Activated naive CD8-positive, alpha-beta T cell treated with anti-CD3 and anti-CD28 coated beads, Interleukin-2, amount 50 U/mL, for 16 hours (primary cell): Measurements from ENCODE around the gene ITGA7.

Source experiments
- DNase-seq: peaks from one replicate; pipeline ENCODE4 v3.0.0-alpha.2; 2020; ENCODE audit warnings: low read depth, low spot score

The ITGA7 gene

DNA sequence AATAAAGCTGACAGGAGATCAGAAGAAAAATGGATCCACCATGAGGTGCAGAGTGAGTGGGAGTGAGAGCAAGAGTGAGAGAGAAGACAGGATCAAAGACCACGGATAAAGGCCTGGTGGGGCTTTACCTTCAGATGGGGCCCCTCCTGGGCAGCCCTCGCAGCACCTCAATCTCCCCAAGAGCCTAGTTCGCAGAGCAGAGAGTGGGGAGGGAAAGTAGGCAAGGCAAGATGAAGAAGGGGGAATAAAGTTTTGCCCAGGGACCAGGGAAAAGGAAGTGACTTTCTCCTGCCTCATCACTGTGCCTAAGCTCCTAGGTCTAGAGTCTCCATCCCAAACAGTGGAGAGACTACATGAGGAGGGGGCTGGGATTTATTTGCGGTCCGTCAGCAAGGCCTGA, 60.7 kb downstream of the ITGA7 start:
- DNase-seq: no peak

DNA sequence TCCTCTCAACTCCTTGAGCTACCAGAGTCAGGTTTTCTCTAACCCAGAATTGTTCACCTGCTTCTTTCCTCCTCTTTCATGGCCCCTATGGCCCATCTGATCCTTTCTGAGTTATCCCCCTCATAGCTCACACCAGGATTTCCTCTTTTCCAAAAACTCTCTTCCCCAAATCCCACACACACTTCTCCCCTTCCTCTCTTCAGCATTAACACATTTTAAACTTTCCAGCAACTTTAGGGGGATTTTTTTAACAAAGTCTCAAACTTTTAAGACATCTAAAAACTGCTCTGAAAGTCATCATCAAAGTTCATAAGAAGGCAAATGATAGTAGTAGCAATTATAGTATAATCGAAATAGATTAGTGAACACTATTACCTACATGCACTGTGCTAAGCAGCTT, 63.1 kb downstream of the ITGA7 start:
- DNase-seq: no peak

DNA sequence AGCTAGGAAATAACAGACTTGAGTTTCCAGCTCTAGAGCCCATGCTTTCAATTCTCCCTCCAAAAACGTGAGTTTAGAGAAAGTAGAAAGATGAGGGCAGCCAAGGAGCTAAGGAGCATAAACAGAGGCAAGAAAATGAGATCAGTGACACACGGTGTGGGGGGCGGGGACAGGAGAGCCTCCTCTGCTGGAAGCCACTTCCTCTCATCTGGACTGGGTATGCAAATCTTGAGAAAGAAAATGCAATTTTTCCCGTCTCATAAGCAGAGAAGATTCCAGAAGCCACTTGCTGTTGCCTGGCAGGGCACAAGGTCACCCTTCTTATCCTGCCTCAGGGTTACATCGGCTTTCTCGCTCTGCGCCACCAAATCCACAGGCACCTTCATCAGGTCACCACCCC, 65.0 kb downstream of the ITGA7 start:
- no peak for DNase-seq

DNA sequence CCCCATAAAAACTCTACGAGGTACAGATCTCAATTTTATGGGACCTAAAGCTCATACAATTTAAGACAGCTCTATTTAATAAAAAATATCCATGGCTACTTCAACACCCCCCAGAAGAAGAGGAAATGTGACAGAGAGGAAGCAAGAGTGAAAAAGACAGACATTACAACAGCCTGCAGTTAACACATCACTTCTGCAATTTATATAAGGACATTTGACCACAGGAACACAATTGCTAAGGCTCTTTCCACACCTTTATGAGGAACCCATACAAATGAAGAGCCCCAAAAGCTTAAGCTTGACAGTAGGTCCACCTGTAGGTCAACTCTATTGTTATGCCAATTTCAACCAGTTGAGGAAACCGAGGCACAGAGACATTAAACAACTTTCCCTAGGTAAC, 65.4 kb downstream of the ITGA7 start:
- no peak for DNase-seq

DNA sequence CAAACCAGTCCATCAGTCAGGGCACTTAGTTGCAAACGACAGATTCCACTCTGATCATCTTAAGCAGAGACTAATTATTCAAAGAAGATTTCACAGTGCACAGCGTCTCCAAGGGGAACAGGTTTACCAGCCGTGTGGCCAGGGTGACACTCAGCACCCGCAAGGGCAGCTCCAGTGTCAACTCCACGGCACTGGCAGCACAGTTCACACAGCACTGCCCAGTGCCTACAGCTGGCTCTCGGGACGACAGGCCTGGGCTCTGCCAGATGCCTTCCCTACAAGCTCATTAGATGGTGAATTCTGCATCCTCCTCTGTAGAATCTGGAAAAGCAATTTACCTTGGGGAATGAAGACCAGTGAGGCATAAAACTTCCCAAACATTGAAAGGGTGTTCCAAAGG, 66.1 kb downstream of the ITGA7 start:
- no peak for DNase-seq

DNA sequence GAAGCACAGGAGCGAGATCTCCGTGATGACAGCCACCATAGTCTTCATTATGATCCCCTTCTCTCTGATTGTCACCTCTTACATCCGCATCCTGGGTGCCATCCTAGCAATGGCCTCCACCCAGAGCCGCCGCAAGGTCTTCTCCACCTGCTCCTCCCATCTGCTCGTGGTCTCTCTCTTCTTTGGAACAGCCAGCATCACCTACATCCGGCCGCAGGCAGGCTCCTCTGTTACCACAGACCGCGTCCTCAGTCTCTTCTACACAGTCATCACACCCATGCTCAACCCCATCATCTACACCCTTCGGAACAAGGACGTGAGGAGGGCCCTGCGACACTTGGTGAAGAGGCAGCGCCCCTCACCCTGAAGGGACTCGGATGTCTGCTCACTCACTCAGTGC, 70.2 kb downstream of the ITGA7 start:
- no peak for DNase-seq

DNA sequence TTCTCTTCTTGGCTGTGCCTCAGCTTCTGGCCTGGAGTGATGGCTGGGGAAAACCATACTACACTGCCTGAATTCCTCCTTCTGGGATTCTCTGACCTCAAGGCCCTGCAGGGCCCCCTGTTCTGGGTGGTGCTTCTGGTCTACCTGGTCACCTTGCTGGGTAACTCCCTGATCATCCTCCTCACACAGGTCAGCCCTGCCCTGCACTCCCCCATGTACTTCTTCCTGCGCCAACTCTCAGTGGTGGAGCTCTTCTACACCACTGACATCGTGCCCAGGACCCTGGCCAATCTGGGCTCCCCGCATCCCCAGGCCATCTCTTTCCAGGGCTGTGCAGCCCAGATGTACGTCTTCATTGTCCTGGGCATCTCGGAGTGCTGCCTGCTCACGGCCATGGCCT, 70.9 kb downstream of the ITGA7 start, which contains the start of gene OR10P1:
TSS of gene OR10P1 (plus strand) at position 40 of the 400 bp plus-strand sequence. CDS start at position 40, 0 bp downstream.
- DNase-seq: no peak

DNA sequence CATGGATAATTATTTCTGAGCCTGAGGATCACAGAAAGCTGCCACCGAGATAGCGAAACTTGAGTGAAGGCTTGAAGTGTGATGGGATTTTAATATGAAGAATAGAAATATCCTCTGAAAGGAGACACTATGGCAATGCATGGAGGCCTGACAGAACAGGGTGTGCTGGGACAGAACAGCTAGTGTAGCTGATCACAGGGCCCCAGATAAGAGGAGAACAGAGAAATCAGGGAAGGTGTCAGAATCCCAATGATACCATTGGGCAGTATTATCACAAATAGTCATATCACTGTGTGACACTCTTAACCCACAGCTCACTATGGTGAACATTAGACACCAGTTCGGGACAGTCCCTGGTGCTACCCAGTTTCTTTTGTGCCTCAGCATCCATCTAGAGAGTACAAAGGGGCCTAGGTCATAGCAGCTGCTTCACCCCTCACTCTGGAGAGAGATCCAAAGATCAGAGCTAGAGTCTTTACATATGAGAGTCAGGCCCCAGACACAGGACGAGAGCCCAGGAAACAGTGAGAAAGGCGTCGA, 71.5 kb downstream of the ITGA7 start:
- no peak for DNase-seq
